WTC11 (cell line): ENCODE results near the gene MAS1. TPM values are rescaled to one million over a fixed set of nuclear protein-coding genes. Genes with fewer than 3 reads are reported as not detected.

ENCODE experiments used
- ATAC-seq: fragments of 200-7000 bp; cut with Tn5 transposase; 2 replicates; pipeline ENCODE4 v1.10.0; 2021; ENCODE audit warnings: mild to moderate bottlenecking, moderate library complexity
- CTCF ChIA-PET: fragments of 300-600 bp; sonication (Branson Sonifier 250); formaldehyde crosslinking; loops from one replicate; lab custom pipeline; 2021; ENCODE audit warnings: antibody characterized with exemption; lab: Charles Lee
- POLR2A ChIA-PET: fragments of 350-600 bp; sonication (Branson Sonifier 250); formaldehyde crosslinking; loops from one replicate; lab custom pipeline; 2021; ENCODE audit warnings: antibody characterized with exemption; lab: Charles Lee
- DNase-seq: peaks from one replicate; pipeline ENCODE4 v3.0.0; 2021; ENCODE audit warnings: low spot score
- H3K27ac Mint-ChIP-seq: 2 replicates; pipeline ENCODE4 v1.8.0; 2021; ENCODE audit warnings: mixed read lengths
- H3K27me3 Mint-ChIP-seq: 2 replicates; pipeline ENCODE4 v1.8.0; 2021; ENCODE audit warnings: low read depth, mild to moderate bottlenecking, moderate library complexity, mixed read lengths
- H3K36me3 Mint-ChIP-seq: 2 replicates; pipeline ENCODE4 v1.8.0; 2021; ENCODE audit warnings: mixed read lengths
- H3K4me1 Mint-ChIP-seq: 2 replicates; pipeline ENCODE4 v1.8.0; 2022; ENCODE audit warnings: mixed read lengths
- H3K4me3 Mint-ChIP-seq: 2 replicates; pipeline ENCODE4 v1.8.0; 2021; ENCODE audit warnings: mild to moderate bottlenecking, moderate library complexity, mixed read lengths
- H3K9me3 Mint-ChIP-seq: 2 replicates; pipeline ENCODE4 v1.8.0; 2021; ENCODE audit warnings: mixed read lengths
- CREM ChIP-seq: sonication (generic); formaldehyde crosslinking; IDR thresholded peaks from 2 replicates; pipeline ENCODE4 v1.8.1; 2022; ENCODE audit warnings: mild to moderate bottlenecking, missing genetic modification reagents, moderate library complexity
- FOXJ3 ChIP-seq: sonication (generic); formaldehyde crosslinking; IDR thresholded peaks from 2 replicates; pipeline ENCODE4 v1.9.0; 2021; ENCODE audit warnings: missing genetic modification reagents, mild to moderate bottlenecking, borderline replicate concordance
- KAT7 ChIP-seq: sonication (generic); formaldehyde crosslinking; IDR thresholded peaks from 2 replicates; pipeline ENCODE4 v1.8.1; 2023; ENCODE audit warnings: missing genetic modification reagents, mild to moderate bottlenecking, borderline replicate concordance
- NFATC4 ChIP-seq: fragments of 250-450 bp; sonication (Bioruptor Pico); IDR thresholded peaks from 2 replicates; pipeline ENCODE4 v1.9.0; 2021; ENCODE audit warnings: mild to moderate bottlenecking
- PRRX2 ChIP-seq: fragments of 250-450 bp; sonication (Bioruptor Pico); IDR thresholded peaks from 2 replicates; pipeline ENCODE4 v1.8.0; 2021; ENCODE audit warnings: mild to moderate bottlenecking
- RELA ChIP-seq: sonication (generic); formaldehyde crosslinking; IDR thresholded peaks from 2 replicates; pipeline ENCODE4 v1.8.1; 2022; ENCODE audit warnings: missing genetic modification reagents, mild to moderate bottlenecking, borderline replicate concordance
- RORB ChIP-seq: fragments of 250-450 bp; sonication (Bioruptor Pico); IDR thresholded peaks from 2 replicates; pipeline ENCODE4 v1.9.0; 2021; ENCODE audit warnings: mild to moderate bottlenecking
- SMAD4 ChIP-seq: sonication (generic); formaldehyde crosslinking; IDR thresholded peaks from 2 replicates; pipeline ENCODE4 v1.8.0; 2022; ENCODE audit warnings: mild to moderate bottlenecking, missing genetic modification reagents
- TEAD1 ChIP-seq: sonication (generic); formaldehyde crosslinking; IDR thresholded peaks from 2 replicates; pipeline ENCODE4 v1.8.0; 2022; ENCODE audit warnings: mild to moderate bottlenecking, missing genetic modification reagents
- ZBTB21 ChIP-seq: sonication (generic); formaldehyde crosslinking; IDR thresholded peaks from 2 replicates; pipeline ENCODE4 v1.8.1; 2023; ENCODE audit warnings: mild to moderate bottlenecking, missing genetic modification reagents, borderline replicate concordance
- ZNF219 ChIP-seq: sonication (generic); formaldehyde crosslinking; IDR thresholded peaks from 2 replicates; pipeline ENCODE4 v1.8.0; 2023; ENCODE audit warnings: missing genetic modification reagents, mild to moderate bottlenecking, borderline replicate concordance
- ZNF232 ChIP-seq: sonication (generic); formaldehyde crosslinking; IDR thresholded peaks from 2 replicates; pipeline ENCODE4 v1.8.0; 2022; ENCODE audit warnings: mild to moderate bottlenecking, missing genetic modification reagents
- ZNF396 ChIP-seq: fragments of 250-450 bp; sonication (Bioruptor Pico); IDR thresholded peaks from 2 replicates; pipeline ENCODE4 v1.8.0; 2021; ENCODE audit warnings: mild to moderate bottlenecking, moderate library complexity, borderline replicate concordance
- total RNA-seq: library from RNA; stranded (reverse); gene quantifications from 3 replicates; pipeline ENCODE4 v1.2.3, GENCODE V29; 2021
- TF ChIP-seq, protein P1 (sequence below): sonication (generic); formaldehyde crosslinking; IDR thresholded peaks from 2 replicates; pipeline ENCODE4 v1.8.1; 2022; ENCODE audit warnings: low read depth, missing genetic modification reagents, borderline replicate concordance
- TF ChIP-seq, protein P2 (sequence below): sonication (generic); formaldehyde crosslinking; IDR thresholded peaks from 2 replicates; pipeline ENCODE4 v1.8.1; 2022; ENCODE audit warnings: mild to moderate bottlenecking, missing genetic modification reagents, moderate library complexity, borderline replicate concordance
- TF ChIP-seq, protein P3 (sequence below): fragments of 250-450 bp; sonication (Bioruptor Pico); IDR thresholded peaks from 2 replicates; pipeline ENCODE4 v1.9.0; 2021; ENCODE audit warnings: mild to moderate bottlenecking
- TF ChIP-seq, protein P4 (sequence below): sonication (generic); formaldehyde crosslinking; IDR thresholded peaks from 2 replicates; pipeline ENCODE4 v1.8.1; 2022; ENCODE audit warnings: low read depth, mild to moderate bottlenecking, moderate library complexity, missing genetic modification reagents, borderline replicate concordance
- TF ChIP-seq, protein P5 (sequence below): sonication (generic); formaldehyde crosslinking; IDR thresholded peaks from 2 replicates; pipeline ENCODE4 v1.8.0; 2022; ENCODE audit warnings: mild to moderate bottlenecking, missing genetic modification reagents
- TF ChIP-seq, protein P6 (sequence below): fragments of 250-450 bp; sonication (Bioruptor Pico); IDR thresholded peaks from 2 replicates; pipeline ENCODE4 v2.1.2; 2022; ENCODE audit warnings: mild to moderate bottlenecking, moderate library complexity
- TF ChIP-seq, protein P7 (sequence below): sonication (generic); formaldehyde crosslinking; IDR thresholded peaks from 2 replicates; pipeline ENCODE4 v1.8.1; 2022; ENCODE audit warnings: missing genetic modification reagents, borderline replicate concordance

MAS1 gene
- total RNA-seq, 1 experiment from 2014 or later: 0.68 TPM

DNA sequence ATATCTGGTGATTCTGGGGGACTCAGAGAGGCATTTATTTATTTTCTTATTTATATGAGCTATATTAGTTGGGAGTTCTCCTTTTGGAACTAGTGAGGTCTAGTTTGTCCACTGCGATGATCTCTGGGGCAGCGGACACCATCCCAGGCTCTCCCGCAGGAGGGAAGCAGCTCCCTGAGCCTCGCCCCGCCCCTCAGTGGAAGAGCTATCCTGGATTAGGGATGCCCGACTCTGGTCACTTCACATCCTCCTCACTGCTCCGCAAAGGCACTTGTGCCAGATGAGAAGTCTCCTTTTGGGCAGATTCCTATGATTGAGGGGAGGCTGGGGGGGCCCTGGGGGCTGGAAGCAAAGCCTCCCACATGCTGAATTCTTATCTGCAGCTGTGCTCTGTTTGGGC lies 3.6 kb upstream of the MAS1 start:
- H3K27me3 Mint-ChIP-seq: no peaks in the 10 kb centered on the region; the same call in 1 of the 2 replicates
- POLR2A ChIA-PET: no interaction called here
- H3K27ac Mint-ChIP-seq: no peak overlapping the region
- H3K4me1 Mint-ChIP-seq: peaks cover 4% of the 10 kb centered on the region; the same call in 1 of the 2 replicates
- no peaks in the 10 kb centered on the region for H3K36me3 Mint-ChIP-seq
- CTCF ChIA-PET: interaction anchor here (0.6 to 2.6 kb wide), 2 partner anchors 24 to 647 kb away, joined by 3 to 12 read pairs; no protein-coding TSS in a partner anchor
- H3K4me3 Mint-ChIP-seq: no peak overlapping the region
- no peak for DNase-seq
- no peaks in the 10 kb centered on the region for H3K9me3 Mint-ChIP-seq
- TF ChIP-seq ZNF396 (no peak), NFATC4 (CRISPR knock-in tag) (no peak), PRRX2 (CRISPR knock-in tag) (no peak), CREM (CRISPR knock-in tag) (no peak), ZNF219 (CRISPR knock-in tag) (no peak), TEAD1 (CRISPR knock-in tag) (no peak), ZNF232 (no peak)
- TF ChIP-seq, protein P1, sequence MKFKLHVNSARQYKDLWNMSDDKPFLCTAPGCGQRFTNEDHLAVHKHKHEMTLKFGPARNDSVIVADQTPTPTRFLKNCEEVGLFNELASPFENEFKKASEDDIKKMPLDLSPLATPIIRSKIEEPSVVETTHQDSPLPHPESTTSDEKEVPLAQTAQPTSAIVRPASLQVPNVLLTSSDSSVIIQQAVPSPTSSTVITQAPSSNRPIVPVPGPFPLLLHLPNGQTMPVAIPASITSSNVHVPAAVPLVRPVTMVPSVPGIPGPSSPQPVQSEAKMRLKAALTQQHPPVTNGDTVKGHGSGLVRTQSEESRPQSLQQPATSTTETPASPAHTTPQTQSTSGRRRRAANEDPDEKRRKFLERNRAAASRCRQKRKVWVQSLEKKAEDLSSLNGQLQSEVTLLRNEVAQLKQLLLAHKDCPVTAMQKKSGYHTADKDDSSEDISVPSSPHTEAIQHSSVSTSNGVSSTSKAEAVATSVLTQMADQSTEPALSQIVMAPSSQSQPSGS (CRISPR knock-in tag): no peak
- TF ChIP-seq, protein P2, sequence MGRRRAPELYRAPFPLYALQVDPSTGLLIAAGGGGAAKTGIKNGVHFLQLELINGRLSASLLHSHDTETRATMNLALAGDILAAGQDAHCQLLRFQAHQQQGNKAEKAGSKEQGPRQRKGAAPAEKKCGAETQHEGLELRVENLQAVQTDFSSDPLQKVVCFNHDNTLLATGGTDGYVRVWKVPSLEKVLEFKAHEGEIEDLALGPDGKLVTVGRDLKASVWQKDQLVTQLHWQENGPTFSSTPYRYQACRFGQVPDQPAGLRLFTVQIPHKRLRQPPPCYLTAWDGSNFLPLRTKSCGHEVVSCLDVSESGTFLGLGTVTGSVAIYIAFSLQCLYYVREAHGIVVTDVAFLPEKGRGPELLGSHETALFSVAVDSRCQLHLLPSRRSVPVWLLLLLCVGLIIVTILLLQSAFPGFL (CRISPR knock-in tag): no peak
- TF ChIP-seq, protein P3, sequence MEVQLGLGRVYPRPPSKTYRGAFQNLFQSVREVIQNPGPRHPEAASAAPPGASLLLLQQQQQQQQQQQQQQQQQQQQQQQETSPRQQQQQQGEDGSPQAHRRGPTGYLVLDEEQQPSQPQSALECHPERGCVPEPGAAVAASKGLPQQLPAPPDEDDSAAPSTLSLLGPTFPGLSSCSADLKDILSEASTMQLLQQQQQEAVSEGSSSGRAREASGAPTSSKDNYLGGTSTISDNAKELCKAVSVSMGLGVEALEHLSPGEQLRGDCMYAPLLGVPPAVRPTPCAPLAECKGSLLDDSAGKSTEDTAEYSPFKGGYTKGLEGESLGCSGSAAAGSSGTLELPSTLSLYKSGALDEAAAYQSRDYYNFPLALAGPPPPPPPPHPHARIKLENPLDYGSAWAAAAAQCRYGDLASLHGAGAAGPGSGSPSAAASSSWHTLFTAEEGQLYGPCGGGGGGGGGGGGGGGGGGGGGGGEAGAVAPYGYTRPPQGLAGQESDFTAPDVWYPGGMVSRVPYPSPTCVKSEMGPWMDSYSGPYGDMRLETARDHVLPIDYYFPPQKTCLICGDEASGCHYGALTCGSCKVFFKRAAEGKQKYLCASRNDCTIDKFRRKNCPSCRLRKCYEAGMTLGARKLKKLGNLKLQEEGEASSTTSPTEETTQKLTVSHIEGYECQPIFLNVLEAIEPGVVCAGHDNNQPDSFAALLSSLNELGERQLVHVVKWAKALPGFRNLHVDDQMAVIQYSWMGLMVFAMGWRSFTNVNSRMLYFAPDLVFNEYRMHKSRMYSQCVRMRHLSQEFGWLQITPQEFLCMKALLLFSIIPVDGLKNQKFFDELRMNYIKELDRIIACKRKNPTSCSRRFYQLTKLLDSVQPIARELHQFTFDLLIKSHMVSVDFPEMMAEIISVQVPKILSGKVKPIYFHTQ: no peak
- ATAC-seq: peak; percentile 55; the same call in 1 of the 2 replicates

DNA sequence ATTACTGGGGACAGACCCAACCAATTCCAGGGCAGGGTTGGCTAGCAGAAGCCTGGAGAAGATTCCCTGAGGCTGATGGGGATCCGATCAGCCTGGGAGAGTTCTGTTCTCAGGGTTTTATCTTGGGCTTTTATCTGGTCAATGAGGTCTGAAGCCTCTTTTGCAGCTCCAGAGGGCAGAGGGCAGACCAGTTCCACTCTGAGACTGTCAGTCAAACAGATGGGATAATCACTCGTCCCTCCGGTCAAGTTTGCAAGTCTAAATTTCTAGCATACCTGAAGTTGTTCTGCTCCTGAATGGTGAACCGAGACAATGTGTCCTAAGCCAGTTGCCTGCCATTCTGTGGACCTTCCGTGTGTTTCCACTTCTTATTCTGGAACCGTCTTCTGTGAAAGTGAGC lies 3.0 kb upstream of the MAS1 start:
- TF ChIP-seq, protein P4, sequence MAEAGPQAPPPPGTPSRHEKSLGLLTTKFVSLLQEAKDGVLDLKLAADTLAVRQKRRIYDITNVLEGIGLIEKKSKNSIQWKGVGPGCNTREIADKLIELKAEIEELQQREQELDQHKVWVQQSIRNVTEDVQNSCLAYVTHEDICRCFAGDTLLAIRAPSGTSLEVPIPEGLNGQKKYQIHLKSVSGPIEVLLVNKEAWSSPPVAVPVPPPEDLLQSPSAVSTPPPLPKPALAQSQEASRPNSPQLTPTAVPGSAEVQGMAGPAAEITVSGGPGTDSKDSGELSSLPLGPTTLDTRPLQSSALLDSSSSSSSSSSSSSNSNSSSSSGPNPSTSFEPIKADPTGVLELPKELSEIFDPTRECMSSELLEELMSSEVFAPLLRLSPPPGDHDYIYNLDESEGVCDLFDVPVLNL (CRISPR knock-in tag): no peak
- TF ChIP-seq FOXJ3 (CRISPR knock-in tag) (no peak), CREM (CRISPR knock-in tag) (no peak), RELA (CRISPR knock-in tag) (no peak), SMAD4 (CRISPR knock-in tag) (no peak), ZBTB21 (CRISPR knock-in tag) (no peak), ZNF396 (no peak), RORB (CRISPR knock-in tag) (no peak), KAT7 (CRISPR knock-in tag) (no peak)
- TF ChIP-seq, protein P5, sequence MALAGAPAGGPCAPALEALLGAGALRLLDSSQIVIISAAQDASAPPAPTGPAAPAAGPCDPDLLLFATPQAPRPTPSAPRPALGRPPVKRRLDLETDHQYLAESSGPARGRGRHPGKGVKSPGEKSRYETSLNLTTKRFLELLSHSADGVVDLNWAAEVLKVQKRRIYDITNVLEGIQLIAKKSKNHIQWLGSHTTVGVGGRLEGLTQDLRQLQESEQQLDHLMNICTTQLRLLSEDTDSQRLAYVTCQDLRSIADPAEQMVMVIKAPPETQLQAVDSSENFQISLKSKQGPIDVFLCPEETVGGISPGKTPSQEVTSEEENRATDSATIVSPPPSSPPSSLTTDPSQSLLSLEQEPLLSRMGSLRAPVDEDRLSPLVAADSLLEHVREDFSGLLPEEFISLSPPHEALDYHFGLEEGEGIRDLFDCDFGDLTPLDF (CRISPR knock-in tag): no peak
- TF ChIP-seq, protein P6, sequence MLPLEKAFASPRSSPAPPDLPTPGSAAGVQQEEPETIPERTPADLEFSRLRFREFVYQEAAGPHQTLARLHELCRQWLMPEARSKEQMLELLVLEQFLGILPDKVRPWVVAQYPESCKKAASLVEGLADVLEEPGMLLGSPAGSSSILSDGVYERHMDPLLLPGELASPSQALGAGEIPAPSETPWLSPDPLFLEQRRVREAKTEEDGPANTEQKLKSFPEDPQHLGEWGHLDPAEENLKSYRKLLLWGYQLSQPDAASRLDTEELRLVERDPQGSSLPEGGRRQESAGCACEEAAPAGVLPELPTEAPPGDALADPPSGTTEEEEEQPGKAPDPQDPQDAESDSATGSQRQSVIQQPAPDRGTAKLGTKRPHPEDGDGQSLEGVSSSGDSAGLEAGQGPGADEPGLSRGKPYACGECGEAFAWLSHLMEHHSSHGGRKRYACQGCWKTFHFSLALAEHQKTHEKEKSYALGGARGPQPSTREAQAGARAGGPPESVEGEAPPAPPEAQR: no peak
- TF ChIP-seq, protein P7, sequence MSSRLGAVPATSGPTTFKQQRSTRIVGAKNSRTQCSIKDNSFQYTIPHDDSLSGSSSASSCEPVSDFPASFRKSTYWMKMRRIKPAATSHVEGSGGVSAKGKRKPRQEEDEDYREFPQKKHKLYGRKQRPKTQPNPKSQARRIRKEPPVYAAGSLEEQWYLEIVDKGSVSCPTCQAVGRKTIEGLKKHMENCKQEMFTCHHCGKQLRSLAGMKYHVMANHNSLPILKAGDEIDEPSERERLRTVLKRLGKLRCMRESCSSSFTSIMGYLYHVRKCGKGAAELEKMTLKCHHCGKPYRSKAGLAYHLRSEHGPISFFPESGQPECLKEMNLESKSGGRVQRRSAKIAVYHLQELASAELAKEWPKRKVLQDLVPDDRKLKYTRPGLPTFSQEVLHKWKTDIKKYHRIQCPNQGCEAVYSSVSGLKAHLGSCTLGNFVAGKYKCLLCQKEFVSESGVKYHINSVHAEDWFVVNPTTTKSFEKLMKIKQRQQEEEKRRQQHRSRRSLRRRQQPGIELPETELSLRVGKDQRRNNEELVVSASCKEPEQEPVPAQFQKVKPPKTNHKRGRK (CRISPR knock-in tag): no peak
- TF ChIP-seq, all 79 proteins: peak for 0
- no peak for ATAC-seq
- DNase-seq: no peak
- Mint-ChIP-seq H3K27ac (no peak overlapping the region), H3K36me3 (no peaks in the 10 kb centered on the region), H3K9me3 (no peaks in the 10 kb centered on the region), H3K27me3 (no peaks in the 10 kb centered on the region; the same call in 1 of the 2 replicates), H3K4me1 (peaks cover 4% of the 10 kb centered on the region; the same call in 1 of the 2 replicates), H3K4me3 (no peak overlapping the region)
- POLR2A ChIA-PET: no interaction called here
- CTCF ChIA-PET: interaction anchor here (2.6 kb wide), 1 partner anchor 24 kb away, joined by 12 read pairs; no protein-coding TSS in a partner anchor
